NCI-H187 treated with DMSO at 0.1 percent for 48 hours (cell line): ENCODE data around the gene TPGS1.

Experiments used
- DNase-seq: peaks from one replicate; lab custom pipeline; 2025; lab: John Stamatoyannopoulos, UW

TPGS1 gene

DNA sequence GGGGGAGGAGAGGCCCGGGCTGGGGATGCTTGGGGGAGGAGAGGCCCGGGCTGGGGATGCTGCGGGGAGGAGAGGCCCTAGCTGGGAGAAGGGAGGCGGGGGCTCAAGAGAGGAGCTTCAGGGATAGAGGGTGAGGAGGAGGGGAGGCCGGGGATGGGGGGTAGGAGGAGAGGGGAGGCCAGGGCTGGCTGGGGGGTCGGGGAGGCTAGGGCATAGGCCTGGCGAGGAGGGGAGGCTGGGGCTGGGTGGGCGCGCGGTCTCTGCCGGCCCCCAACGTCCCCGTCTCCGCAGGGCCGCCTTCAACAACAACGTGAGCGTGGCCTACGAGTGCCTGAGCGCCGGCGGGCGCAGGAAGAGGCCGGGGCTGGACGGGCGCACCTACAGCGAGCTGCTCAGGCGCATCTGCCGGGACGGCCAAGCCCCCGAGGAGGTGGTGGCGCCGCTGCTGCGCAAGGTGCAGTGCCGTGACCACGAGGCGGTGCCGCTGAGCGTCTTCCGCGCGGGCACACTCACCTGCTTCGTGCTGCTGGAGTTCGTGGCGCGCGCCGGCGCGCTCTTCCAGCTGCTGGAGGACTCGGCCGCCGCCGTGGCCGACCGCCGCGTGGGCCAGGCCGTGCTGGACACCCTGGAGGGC is 11.4 kb downstream of the TPGS1 start:
- DNase-seq, result no peak

GRCh38 chr19:519449-519865 is 12.2 kb downstream of the TPGS1 start:
- DNase-seq, result no peak

DNA sequence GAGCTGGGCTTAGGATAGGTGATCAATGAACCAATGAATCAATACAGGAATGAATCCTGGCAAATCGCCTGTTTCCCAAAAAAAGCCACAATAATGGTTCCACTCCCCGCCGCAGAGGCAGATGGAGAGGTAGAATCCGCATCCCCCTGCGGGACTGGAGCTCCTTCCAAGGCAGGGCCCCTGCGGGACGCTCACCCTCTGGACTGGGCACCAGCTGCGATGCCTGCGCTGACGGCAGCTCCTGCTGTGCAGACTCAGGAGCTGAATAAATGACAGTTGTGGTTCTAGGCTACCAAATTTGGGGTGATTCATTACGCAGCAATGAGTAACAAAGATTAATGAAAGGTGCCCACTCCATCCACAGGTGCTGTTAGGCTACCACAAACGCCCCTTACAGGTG is 15.4 kb downstream of the TPGS1 start:
- no peak for DNase-seq

GRCh38 chr19:524062-524674 is 16.9 kb downstream of the TPGS1 start:
- no peak for DNase-seq

DNA sequence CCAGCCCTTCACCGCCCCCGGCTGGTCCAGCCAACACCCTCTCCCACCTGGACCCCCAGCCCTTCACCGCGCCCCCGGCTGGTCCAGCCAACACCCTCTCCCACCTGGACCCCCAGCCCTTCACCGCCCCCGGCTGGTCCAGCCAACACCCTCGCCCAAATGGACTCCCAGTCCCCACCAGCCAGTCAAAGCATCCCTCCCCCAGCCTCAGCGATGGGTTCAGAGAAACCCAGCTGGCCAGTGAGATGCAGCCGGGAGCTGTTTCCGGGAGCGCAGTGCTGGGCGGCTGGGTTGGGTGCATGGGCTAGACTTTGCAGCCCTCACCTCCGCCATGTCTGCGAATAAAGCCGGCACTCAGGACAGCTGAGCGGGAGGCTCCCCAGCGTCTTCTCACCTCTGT is 17.7 kb downstream of the TPGS1 start:
- DNase-seq, result no peak

DNA sequence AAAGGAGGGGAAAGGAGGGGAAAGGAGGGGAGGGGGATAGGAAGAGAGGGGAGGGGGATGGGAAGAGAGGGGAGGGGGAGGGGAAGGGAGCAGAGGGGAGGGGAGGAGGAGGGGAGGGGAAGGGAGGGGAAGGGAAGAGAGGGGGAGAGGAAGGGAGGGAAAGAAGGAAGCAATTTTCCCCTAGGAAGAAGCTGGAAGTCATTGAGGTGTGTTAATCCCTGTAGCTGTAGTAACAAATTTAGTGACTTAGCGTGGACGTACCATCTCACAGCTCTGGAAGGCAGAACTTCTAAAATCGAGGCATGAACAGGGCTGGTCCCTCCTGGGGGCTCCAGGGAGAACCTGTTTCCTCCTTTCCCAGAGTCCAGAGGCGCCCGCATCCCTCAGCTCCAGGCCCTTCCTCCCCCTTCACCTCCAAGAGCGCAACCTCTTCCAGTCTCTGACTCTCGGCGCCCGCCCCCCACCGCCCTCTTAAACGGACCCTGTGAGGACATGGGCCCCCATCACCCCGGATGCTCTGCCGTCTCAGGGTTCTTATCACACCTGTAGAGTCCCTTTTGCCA is 18.6 kb downstream of the TPGS1 start:
- no peak for DNase-seq

- no peak for DNase-seq
Observed at GRCh38 chr19:530134-531008, 23.1 kb downstream of the TPGS1 start.

GRCh38 chr19:531009-531752 is 23.9 kb downstream of the TPGS1 start:
- DNase-seq, result no peak

GRCh38 chr19:531753-532560 is 24.7 kb downstream of the TPGS1 start, which contains the start of gene CDC34:
Gene CDC34 (plus strand): TSS chr19:531760. CDS start chr19:531932, 172 bp downstream.
- no peak for DNase-seq

GRCh38 chr19:532561-533363 is 25.5 kb downstream of the TPGS1 start:
- DNase-seq, result no peak

- no peak for DNase-seq
Observed at GRCh38 chr19:533364-534058, 26.2 kb downstream of the TPGS1 start.

DNA sequence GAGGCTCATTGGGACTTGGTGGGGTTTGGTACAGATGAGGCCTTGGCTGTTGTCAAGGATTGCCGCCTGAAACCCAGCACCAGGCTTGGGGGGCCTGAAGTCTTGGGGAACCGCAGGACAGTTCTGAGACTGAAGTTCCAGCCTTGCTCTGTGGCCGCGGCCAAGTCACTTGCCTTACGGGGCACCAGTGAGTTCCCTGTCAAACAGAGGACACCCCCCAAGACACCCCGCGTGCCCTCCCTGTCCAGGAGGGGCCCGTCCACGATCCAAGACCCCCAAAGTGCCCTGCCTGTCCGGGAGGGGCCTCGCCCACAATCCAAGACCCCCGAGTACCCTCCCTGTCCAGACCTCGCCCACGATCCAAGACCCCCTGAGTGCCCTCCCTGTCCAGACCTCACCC is 26.8 kb downstream of the TPGS1 start:
- DNase-seq, result no peak

GRCh38 chr19:535017-535835 is 27.9 kb downstream of the TPGS1 start:
- DNase-seq, result no peak

- no peak for DNase-seq
Observed at GRCh38 chr19:536031-536880, 29.0 kb downstream of the TPGS1 start.

GRCh38 chr19:536881-537404 is 29.6 kb downstream of the TPGS1 start:
- DNase-seq, result no peak

GRCh38 chr19:538641-539428 is 31.5 kb downstream of the TPGS1 start:
- DNase-seq, result no peak
